CD4-positive, alpha-beta T cell treated with Interferon alpha-2 for 1 hour (primary cell): ENCODE data around the gene CMYA5.

Experiments used
- DNase-seq, 2 donors: peaks; one replicate each; pipeline ENCODE4 v3.0.0-alpha.2; 2020 to 2022

The CMYA5 gene

GRCh38 chr5:79800979-79801827 is 111.6 kb downstream of the CMYA5 start:
- no peak for DNase-seq

- DNase-seq: no peak
Observed at GRCh38 chr5:79802406-79802805, 112.8 kb downstream of the CMYA5 start.

- DNase-seq: no peak
Observed at GRCh38 chr5:79803007-79803406, 113.4 kb downstream of the CMYA5 start.

- no peak for DNase-seq
Observed at GRCh38 chr5:79806741-79807140, 117.1 kb downstream of the CMYA5 start.

GRCh38 chr5:79809743-79810142 is 120.1 kb downstream of the CMYA5 start:
- no peak for DNase-seq

- DNase-seq: no peak
Observed at GRCh38 chr5:79811081-79811480, 121.4 kb downstream of the CMYA5 start.

- DNase-seq: no peak
Observed at GRCh38 chr5:79811904-79812303, 122.3 kb downstream of the CMYA5 start.

GRCh38 chr5:79814699-79815098 is 125.1 kb downstream of the CMYA5 start:
- DNase-seq: no peak

GRCh38 chr5:79816014-79816413 is 126.4 kb downstream of the CMYA5 start:
- no peak for DNase-seq

- no peak for DNase-seq
Observed at GRCh38 chr5:79820648-79821047, 131.0 kb downstream of the CMYA5 start.

GRCh38 chr5:79824444-79824843 is 134.8 kb downstream of the CMYA5 start:
- no peak for DNase-seq

- DNase-seq: no peak
Observed at GRCh38 chr5:79825802-79826201, 136.2 kb downstream of the CMYA5 start.

- DNase-seq: no peak
Observed at GRCh38 chr5:79827159-79827629, 137.6 kb downstream of the CMYA5 start.

GRCh38 chr5:79829260-79829659 is 139.6 kb downstream of the CMYA5 start:
- DNase-seq: no peak

GRCh38 chr5:79831381-79832309 is 142.0 kb downstream of the CMYA5 start:
- no peak for DNase-seq

- no peak for DNase-seq
Observed at GRCh38 chr5:79832911-79833310, 143.3 kb downstream of the CMYA5 start.

GRCh38 chr5:79834098-79834753 is 144.6 kb downstream of the CMYA5 start:
- no peak for DNase-seq

GRCh38 chr5:79834754-79835714 is 145.4 kb downstream of the CMYA5 start:
- DNase-seq: no peak

GRCh38 chr5:79837761-79838551 is 148.3 kb downstream of the CMYA5 start:
- DNase-seq: no peak

- no peak for DNase-seq
Observed at GRCh38 chr5:79840084-79840990, 150.7 kb downstream of the CMYA5 start.
